B cell (primary cell): ENCODE measurements around the gene TMEM106B.

ENCODE experiments used
- CTCF ChIP-seq: fragments of 200-600 bp; IDR thresholded peaks from one replicate; pipeline ENCODE4 v1.8.0; 2022; ENCODE audit warnings: antibody characterized with exemption, mild to moderate bottlenecking
- EZH2 ChIP-seq: IDR thresholded peaks from 2 replicates; pipeline ENCODE4 v1.6.1; 2012; ENCODE audit warnings: borderline replicate concordance, low read depth, mild to moderate bottlenecking, moderate library complexity, low read length; ENCODE audit not compliant: insufficient read depth, poor library complexity, severe bottlenecking

GRCh38 chr7:12173671-12174070 lies 37.4 kb upstream of the TMEM106B start:
- TF ChIP-seq CTCF (no peak), EZH2 (no peak)
